Ectodermal cell (in vitro differentiated cells): ENCODE measurements around the gene PARP3.
A peak's percentile ranks its signal among the peaks of the same experiment; 100 is the strongest.

Source experiments
- H3K27ac ChIP-seq: 2 replicates; pipeline ENCODE4 v1.7.0; 2013; ENCODE audit warnings: mild to moderate bottlenecking, low read depth, low read length; ENCODE audit not compliant: insufficient read depth, poor library complexity, severe bottlenecking
- H3K27me3 ChIP-seq: 2 replicates; pipeline ENCODE4 v1.7.0; 2013; ENCODE audit warnings: mild to moderate bottlenecking, low read length; ENCODE audit not compliant: insufficient read depth, control insufficient read depth, poor library complexity, severe bottlenecking
- H3K36me3 ChIP-seq: one replicate; pipeline ENCODE4 v1.7.0; 2013; ENCODE audit warnings: low read length; ENCODE audit not compliant: control insufficient read depth, insufficient read depth
- H3K4me1 ChIP-seq: one replicate; pipeline ENCODE4 v1.7.0; 2013; ENCODE audit warnings: low read length; ENCODE audit not compliant: control insufficient read depth, insufficient read depth
- H3K4me3 ChIP-seq: 2 replicates; pipeline ENCODE4 v1.7.0; 2013; ENCODE audit warnings: low read depth, low read length, control low read depth; ENCODE audit not compliant: insufficient read depth
- H3K9me3 ChIP-seq: 2 replicates; pipeline ENCODE4 v1.7.0; 2013; ENCODE audit warnings: mild to moderate bottlenecking, low read length, moderate library complexity; ENCODE audit not compliant: control insufficient read depth
- WGBS, 2 experiments: methylation state at CpG; one replicate each; pipeline ENCODE4 v1.1.7; 2013; ENCODE audit warnings: missing lambda C conversion rate in 2 of 2; 5-methylcytosine and 5-hydroxymethylcytosine counted together

PARP3 gene

GRCh38 chr3:51974963-51975851, 33.0 kb downstream of the PARP3 start, which contains the start of gene ABHD14A:
TSS of gene ABHD14A (plus strand) at chr3:51975064. CDS start at chr3:51975136, 72 bp downstream.
- Histone ChIP-seq H3K27ac (no peak within 1 kb of the TSS), H3K27me3 (peaks cover 23% of the 10 kb centered on the region), H3K4me1 (peaks cover 24% of the 10 kb centered on the region), H3K9me3 (no peaks in the 10 kb centered on the region), H3K4me3 (peak within 1 kb of the TSS; percentile 57), H3K36me3 (no peaks in the 10 kb centered on the region)
- WGBS, 2 experiments = 5 to 6% methylated on average over 63 of the region's 63 CpGs

GRCh38 chr3:51975852-51976549, 33.8 kb downstream of the PARP3 start:
- Histone ChIP-seq H3K4me1 (peaks cover 20% of the 10 kb centered on the region), H3K36me3 (no peaks in the 10 kb centered on the region), H3K27ac (no peak overlapping the region), H3K27me3 (peaks cover 23% of the 10 kb centered on the region), H3K4me3 (peak overlapping the region; percentile 57), H3K9me3 (no peaks in the 10 kb centered on the region)
- WGBS, 2 experiments = 49 to 50% methylated on average over 46 of the region's 46 CpGs

GRCh38 chr3:51977446-51978142, 35.4 kb downstream of the PARP3 start:
- no peak overlapping the region for H3K4me3 ChIP-seq
- no peaks in the 10 kb centered on the region for H3K9me3 ChIP-seq
- WGBS, 2 experiments = 92 to 94% methylated on average over 9 of the region's 9 CpGs
- peaks cover 24% of the 10 kb centered on the region for H3K4me1 ChIP-seq
- H3K36me3 ChIP-seq = no peaks in the 10 kb centered on the region
- H3K27me3 ChIP-seq = peaks cover 23% of the 10 kb centered on the region
- no peak overlapping the region for H3K27ac ChIP-seq

GRCh38 chr3:51978143-51978502, 36.0 kb downstream of the PARP3 start:
- WGBS, 2 experiments = 78 to 84% methylated on average over 4 of the region's 4 CpGs
- Histone ChIP-seq H3K27me3 (peaks cover 23% of the 10 kb centered on the region), H3K27ac (no peak overlapping the region)

GRCh38 chr3:51980253-51980652, 38.1 kb downstream of the PARP3 start:
- H3K27me3 ChIP-seq = peaks cover 10% of the 10 kb centered on the region
- no peaks in the 10 kb centered on the region for H3K36me3 ChIP-seq
- peaks cover 25% of the 10 kb centered on the region for H3K4me1 ChIP-seq
- no peaks in the 10 kb centered on the region for H3K9me3 ChIP-seq
- 95 to 96% methylated on average over 10 of the region's 10 CpGs for WGBS, 2 experiments
- no peak overlapping the region for H3K4me3 ChIP-seq
- no peak overlapping the region for H3K27ac ChIP-seq

More at GRCh38 chr3:51978143-51978502, 36.0 kb downstream of the PARP3 start:
- Histone ChIP-seq H3K9me3 (no peaks in the 10 kb centered on the region), H3K36me3 (no peaks in the 10 kb centered on the region), H3K4me3 (no peak overlapping the region), H3K4me1 (peaks cover 26% of the 10 kb centered on the region)

GRCh38 chr3:51982352-51982837, 40.2 kb downstream of the PARP3 start:
- H3K27me3 ChIP-seq = no peaks in the 10 kb centered on the region
- H3K4me1 ChIP-seq = peaks cover 15% of the 10 kb centered on the region
- H3K27ac ChIP-seq = peak overlapping the region; percentile 78
- no peaks in the 10 kb centered on the region for H3K9me3 ChIP-seq
- no peaks in the 10 kb centered on the region for H3K36me3 ChIP-seq
- 10 to 15% methylated on average over 4 of the region's 4 CpGs for WGBS, 2 experiments
- H3K4me3 ChIP-seq = peak overlapping the region; percentile 37

- Histone ChIP-seq H3K27ac (peak within 1 kb of the TSS; percentile 78), H3K27me3 (no peaks in the 10 kb centered on the region), H3K4me1 (peaks cover 15% of the 10 kb centered on the region), H3K36me3 (no peaks in the 10 kb centered on the region), H3K4me3 (peak within 1 kb of the TSS; percentile 37), H3K9me3 (no peaks in the 10 kb centered on the region)
- 1% methylated on average over 68 of the region's 68 CpGs for WGBS, 2 experiments
Measured at GRCh38 chr3:51982838-51983577, 40.8 kb downstream of the PARP3 start, which contains the start of gene ACY1. TSS of gene ACY1 (plus strand) at chr3:51983535. CDS start at chr3:51984065, 530 bp downstream.

GRCh38 chr3:51983578-51984268, 41.6 kb downstream of the PARP3 start:
- Histone ChIP-seq H3K27ac (peak overlapping the region; percentile 58), H3K36me3 (no peaks in the 10 kb centered on the region), H3K9me3 (no peaks in the 10 kb centered on the region), H3K4me3 (peak overlapping the region; percentile 37), H3K4me1 (peaks cover 15% of the 10 kb centered on the region), H3K27me3 (no peaks in the 10 kb centered on the region)
- 78 to 79% methylated on average over 21 to 22 of the region's 22 CpGs for WGBS, 2 experiments

- H3K4me1 ChIP-seq = peaks cover 15% of the 10 kb centered on the region
- H3K27me3 ChIP-seq = no peaks in the 10 kb centered on the region
- H3K9me3 ChIP-seq = no peaks in the 10 kb centered on the region
- no peak overlapping the region for H3K27ac ChIP-seq
- no peak overlapping the region for H3K4me3 ChIP-seq
- no peaks in the 10 kb centered on the region for H3K36me3 ChIP-seq
Measured at GRCh38 chr3:51984269-51984647, 42.1 kb downstream of the PARP3 start.
